GM21737 (cell line): ENCODE measurements around the gene PLCH1.

Source experiments
- ATAC-seq: cut with Tn5 transposase; IDR thresholded peaks from one replicate; pipeline ENCODE4 v1.9.1; 2021; ENCODE audit warnings: mild to moderate bottlenecking, moderate library complexity; ENCODE audit not compliant: unreplicated experiment

Gene PLCH1

DNA sequence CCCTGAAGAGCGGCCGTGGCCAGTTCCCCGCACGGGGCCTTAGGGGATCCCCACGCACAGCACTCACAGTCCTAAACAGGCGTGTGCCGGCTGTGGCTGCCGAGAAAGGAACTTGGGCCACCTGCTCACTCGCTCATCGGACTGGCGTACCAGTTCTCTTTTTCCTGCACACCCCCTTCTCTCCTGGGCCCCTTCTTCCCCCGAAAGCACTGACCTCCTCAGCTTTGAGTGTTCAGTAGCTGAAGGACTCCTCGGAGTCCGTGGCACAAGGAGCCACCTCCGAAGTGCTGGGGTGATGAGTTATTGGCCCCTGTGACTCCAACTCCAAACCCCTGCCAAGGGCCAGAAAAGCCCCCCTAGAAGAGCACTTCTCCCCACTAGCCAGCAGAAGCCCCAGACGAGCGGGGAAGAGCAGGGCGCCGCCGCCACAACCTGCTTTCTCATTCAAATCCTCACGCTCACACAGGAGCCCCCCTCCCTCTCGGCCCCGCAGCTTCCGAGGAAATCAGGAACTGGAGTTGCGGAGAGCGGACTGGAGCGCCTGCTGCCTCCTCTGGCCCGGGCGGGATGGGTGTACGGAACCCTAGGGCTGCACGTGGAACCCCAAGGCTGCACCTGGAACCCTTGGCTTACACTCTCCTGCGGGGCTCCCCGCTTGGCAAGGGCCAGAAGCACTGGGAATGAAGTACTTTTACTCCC lies at the start of gene PLCH1:
Gene PLCH1 (minus strand): TSS at position 446 of the 699 bp plus-strand sequence. CDS start 40,847 bp downstream, outside the sequence.
- peak; percentile 47 for ATAC-seq

GRCh38 chr3:155792532-155792931 lies 47.7 kb upstream of the PLCH1 start:
- no peak for ATAC-seq

DNA sequence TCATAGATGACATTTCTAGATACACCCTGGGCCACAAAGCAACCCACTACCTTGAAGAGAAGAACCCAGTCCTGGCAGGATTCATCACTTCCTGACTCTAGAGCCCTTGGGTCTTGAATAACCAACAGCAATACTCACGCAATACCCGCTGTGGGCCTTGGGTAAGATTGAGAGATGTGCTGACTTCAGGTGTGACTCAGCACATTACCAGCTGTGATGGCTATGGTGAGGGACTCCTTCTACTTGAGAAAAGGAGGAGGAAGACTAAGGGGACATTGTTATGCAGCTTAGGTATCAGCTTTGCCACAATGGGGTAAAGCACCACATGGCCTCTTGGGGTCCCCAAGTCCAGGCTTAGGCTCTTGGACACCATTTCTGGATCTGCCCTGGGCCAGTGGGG lies 46.3 kb upstream of the PLCH1 start:
- ATAC-seq = no peak

DNA sequence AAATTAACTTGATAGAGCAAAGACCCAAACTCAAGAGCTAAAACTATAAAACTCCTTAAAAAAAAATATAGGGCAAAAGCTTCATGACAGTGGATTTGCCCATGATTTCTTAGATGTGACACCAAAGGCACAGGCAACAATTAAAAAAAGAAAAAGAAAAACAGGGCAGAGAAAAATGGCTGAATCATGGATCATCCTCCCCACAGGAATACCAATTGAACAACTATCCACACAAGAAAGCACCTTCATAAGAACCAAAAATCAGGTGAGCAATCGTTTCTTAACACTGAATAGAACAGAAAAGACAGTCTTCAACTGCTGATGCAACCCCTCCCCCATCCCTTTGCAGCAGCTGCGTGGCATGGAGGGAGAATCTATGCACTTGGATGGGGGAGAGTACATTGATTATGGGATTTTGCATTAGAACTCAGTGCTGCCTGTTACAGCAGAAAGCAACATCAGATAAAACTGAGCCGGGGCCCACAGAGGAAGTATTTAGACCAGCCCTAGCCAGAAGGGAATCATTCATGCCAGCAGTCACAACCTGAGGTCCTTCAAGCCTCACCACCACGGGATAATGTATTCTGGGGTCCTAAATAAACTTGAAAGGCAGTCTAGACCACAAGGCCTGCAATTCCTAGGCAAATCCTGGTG lies 45.5 kb upstream of the PLCH1 start:
- no peak for ATAC-seq

DNA sequence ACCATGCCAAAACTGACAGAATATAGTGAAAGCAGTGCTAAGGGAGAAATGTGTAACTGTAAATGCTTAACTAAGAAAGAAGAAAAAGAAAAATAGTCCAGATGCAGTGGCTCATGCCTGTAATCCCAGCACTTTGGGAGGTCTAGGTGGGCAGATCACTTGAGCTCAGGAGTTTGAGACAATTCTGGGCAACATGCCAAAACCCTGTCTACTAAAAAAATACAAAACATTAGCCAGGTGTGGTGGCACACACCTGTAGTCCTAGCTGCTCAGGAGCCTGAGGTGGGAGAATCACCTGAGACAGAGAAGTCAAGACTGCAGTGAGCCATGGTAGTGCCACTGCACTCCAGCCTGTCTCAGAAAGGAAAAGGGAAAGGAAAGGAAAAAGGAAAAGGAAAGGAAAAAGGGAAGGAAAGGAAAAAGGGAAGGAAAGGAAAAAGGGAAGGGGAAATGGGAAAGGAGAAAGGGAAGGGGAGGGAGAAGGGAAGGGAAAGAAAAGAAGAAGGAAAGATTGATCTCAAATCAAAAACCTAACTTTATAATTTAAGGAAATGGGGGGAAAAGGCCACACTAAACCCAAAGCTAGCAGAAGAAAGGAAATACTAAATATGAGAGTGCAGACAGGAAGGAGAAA lies 40.9 kb upstream of the PLCH1 start:
- no peak for ATAC-seq

DNA sequence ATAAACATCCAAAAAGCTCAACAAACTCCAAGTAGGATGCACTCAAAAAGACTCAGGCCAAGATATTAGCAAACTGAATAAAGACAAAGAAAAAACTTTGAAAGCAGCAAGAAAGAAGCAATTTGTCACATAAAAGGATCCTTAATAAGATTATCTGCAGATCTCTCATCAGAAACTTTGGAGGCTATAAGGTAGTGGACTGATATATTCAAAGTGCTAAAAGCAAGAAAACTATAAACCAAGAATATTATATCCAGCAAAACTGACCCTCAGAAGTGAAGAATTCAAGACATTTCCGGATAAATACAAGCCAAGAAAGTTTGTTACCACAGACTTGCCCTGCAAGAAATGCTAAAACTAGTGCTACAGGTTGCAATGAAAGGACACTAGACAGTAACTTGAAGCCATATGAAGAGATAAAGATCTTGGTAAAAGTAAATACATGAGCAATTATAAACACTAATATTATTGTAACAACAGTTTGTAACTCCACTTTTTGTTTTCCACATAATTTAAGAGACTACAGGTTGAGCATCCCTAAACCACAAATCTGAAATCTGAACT lies 37.6 kb upstream of the PLCH1 start:
- no peak for ATAC-seq

DNA sequence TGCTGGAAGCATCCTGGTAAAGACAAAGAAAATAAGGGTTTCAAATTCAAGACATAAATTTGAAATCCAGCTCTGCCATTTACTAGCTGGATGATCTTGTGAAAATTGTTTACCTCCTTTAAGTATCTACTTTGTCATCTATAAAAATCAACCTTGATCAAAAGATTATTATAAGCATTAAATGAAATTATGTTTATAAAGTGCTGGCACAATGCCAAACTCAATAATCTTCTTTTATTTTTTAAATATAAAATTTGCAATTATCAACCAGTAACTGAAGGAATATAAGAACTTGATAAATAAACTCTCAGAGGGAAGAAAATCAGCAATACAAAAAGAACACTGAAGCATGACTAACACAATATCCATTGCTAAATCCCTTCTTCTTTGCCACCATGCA lies 35.4 kb upstream of the PLCH1 start:
- no peak for ATAC-seq

GRCh38 chr3:155778462-155778861 lies 33.6 kb upstream of the PLCH1 start:
- no peak for ATAC-seq

DNA sequence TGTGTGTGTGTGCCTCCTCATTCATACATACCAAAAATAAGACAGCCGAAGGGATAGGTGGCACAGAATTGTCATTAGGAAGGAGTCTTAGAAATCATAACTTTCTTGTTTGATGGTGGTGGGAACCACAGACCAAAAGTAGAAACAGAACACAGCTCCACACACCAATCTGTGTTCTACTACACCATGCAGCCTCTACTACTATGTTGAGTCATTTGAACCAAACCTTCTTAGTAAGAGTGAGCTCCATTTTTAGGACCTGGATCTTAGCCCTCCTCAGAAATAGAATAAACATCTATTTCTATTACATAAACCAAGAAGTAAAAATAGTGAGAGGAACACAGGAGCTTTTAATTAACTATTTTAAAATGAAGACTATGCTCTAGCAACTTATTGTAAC lies 27.9 kb upstream of the PLCH1 start:
- no peak for ATAC-seq

GRCh38 chr3:155771126-155771525 lies 26.3 kb upstream of the PLCH1 start:
- ATAC-seq = no peak

GRCh38 chr3:155766206-155766605 lies 21.3 kb upstream of the PLCH1 start:
- no peak for ATAC-seq

DNA sequence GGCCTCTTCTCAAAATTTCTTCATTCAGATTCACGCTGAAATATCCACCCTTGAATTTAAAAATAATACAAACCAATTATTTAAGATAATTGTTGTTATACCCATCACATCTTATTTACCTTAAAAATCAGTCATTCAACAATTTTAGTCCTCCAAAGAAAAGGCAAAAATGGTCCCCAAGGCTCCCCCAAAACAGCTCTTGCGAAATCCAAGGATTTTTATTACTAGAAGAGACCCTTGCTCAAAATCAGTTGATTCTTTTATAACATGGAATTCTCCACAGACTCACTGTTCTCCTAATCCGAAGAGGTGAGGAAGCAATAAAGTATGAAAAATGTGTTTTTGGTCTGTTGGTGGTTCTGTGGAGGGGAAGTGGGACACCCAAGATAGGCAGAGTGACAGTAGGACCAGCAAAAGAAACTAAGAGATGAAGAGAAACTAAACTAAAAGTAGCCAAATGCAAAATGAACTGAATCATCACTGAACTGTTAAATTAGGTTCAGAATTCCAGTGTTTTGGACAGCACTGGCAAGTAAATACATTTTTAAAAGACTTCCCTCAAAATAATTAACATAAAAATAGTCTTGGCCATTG lies 19.1 kb upstream of the PLCH1 start:
- ATAC-seq = no peak

DNA sequence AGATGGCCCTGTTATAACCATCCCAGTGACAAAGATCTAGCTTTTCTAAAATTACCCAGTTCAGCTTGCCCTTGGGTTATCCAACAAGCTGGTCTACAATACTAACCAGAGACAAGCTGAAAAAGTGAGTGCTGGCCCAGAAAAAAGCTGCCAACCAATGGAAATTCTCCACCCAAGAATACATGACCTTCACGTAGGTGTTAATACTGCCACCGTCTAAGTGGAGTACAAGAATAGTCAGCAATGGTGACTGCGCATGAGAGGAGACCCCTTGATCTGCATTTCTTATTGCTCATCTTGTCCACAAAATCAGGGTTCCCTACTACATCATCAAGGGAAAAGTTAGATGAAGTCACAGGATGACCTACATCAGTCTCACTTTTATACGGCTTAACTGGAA lies 15.8 kb upstream of the PLCH1 start:
- no peak for ATAC-seq

GRCh38 chr3:155757577-155757976 lies 12.7 kb upstream of the PLCH1 start:
- no peak for ATAC-seq

DNA sequence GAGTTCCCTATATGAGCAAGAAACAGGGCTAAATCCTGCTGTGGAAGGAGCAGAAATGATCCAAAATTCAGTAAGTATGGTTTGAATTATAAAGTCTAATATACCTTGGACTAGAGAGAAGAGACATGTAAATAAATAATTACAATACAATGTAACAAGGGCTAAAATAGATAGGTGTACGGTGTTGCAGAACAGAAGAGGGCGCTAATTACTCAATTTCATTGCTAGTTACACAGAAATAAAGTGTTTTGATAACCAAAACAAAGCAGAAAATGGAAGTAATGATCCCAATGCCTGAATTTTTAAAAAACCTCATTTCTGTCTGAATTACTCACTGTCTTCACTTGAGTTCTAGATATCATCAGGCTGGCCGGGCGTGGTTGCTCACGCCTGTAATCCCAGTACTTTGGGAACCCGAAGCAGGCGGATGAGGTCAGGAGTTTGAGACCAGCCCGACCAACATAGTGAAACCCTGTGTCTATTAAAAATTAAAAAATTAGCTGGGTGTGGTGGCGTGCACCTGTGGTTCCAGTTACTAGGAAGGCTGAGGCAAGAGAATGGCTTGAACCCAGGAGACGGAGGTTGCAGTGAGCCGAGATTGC lies 8.3 kb upstream of the PLCH1 start:
- ATAC-seq = no peak

DNA sequence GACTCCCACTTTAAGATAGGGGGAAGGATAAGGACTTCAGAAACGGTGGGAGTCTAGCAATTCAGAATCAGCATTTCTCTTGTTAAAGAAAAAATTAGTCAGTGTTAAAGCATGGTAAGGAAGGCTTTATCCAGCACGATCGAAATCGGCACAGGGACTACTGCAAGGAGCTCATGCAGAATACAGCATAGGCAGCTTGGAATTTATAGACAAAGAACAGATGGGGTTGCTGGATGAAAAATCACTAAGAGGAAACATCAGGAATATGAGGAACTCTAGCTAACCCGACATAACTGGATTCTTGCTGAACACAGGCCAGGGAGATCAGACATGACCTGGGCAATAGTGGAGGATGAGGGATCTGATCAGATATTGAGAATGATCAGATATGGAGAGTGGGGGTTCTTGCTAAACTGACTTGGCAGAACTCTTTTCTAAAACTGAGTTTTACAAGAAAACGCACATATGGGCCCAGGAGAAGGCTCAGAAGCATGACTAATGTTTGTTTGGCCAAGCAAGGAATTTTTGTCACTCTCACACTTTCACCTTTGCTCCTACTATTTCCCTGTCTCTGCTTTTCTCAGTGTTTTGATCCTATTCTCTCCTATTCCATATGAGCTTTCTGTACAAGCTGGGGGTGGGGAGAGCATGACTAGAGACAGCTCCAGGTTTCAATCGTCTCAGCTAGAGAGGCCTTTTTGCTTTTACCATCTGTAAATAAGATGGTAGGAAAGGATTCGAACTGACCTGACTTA lies 3.9 kb upstream of the PLCH1 start:
- no peak for ATAC-seq

GRCh38 chr3:155747946-155748290 lies 3.0 kb upstream of the PLCH1 start:
- ATAC-seq = no peak

DNA sequence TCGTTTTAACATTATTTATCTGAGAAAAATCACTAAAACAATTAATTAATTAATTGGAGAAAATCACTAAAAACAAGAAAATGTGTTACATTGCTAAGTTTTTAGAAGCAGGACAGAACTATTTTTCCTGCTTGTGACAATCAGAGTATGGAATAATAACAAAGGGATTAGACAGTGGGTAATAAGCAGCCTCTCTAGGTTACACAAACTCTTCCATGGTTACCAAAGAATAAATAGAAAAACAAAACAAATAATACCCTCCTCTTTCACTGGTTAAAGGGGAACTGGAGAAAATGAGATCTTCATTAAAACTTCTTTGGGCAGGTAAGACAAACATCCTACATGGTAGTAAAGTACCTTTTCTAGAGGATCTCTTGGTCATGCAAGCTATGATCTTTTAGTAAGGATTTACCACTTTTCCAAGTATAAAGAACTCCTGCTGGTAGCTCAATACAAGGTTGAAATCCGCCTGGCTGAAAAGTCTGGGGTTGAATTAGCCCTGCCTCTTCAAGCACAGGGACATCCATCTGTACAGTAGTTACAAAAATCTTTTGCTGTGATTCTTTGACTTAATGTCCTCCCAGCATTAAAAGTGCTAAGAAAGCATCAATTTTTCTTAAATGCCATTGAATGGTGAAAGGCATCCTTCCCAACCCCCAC lies 2.5 kb upstream of the PLCH1 start:
- ATAC-seq = no peak

DNA sequence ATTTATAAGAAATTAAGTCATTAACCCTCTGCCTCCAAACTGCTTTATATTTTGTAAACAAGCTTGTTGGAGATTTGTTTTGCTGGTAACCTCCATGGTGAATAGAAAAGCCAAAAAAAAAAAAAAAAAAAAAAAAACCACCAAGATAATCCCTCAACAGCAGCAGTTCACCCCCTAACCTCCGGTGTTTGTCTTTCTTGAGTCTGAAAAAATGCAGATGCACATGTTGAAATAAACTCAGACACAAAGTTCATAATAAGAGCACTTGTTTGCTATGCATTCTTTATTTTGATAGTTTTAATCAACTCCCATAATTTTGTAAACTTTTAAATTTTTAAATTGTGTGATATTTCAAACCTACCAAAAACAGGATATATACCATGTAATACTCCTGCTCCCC lies 1.8 kb upstream of the PLCH1 start:
- ATAC-seq = no peak
